EH (cell line): ENCODE results near the gene ELF2.
"Not testable (repeated sequence)": the region's sequence is repeated elsewhere in the genome, so short reads cannot be mapped to it uniquely, and the experiment has no call there.

Experiments used
- DNase-seq: peaks from one replicate; pipeline ENCODE4 v3.0.0-alpha.2; 2015; ENCODE audit warnings: low read depth

ELF2 gene

GRCh38 chr4:139142980-139143379 lies 34.0 kb downstream of the ELF2 start:
- DNase-seq: no peak

GRCh38 chr4:139142087-139142486 lies 34.9 kb downstream of the ELF2 start:
- no peak for DNase-seq

- no peak for DNase-seq
Observed at GRCh38 chr4:139137763-139138162, 39.3 kb downstream of the ELF2 start.

- DNase-seq: no peak
Observed at GRCh38 chr4:139134403-139134802, 42.6 kb downstream of the ELF2 start.

GRCh38 chr4:139131209-139131870 lies 45.7 kb downstream of the ELF2 start:
- peak; percentile 16 for DNase-seq

GRCh38 chr4:139129206-139129605 lies 47.8 kb downstream of the ELF2 start:
- DNase-seq: peak; percentile 30

- DNase-seq: no peak
Observed at GRCh38 chr4:139126898-139127297, 50.1 kb downstream of the ELF2 start.

GRCh38 chr4:139123910-139124309 lies 53.1 kb downstream of the ELF2 start:
- DNase-seq: no peak

- DNase-seq: no peak
Observed at GRCh38 chr4:139118365-139118764, 58.7 kb downstream of the ELF2 start.

- no peak for DNase-seq
Observed at GRCh38 chr4:139115226-139115625, 61.8 kb downstream of the ELF2 start.

- not testable (repeated sequence) for DNase-seq
Observed at GRCh38 chr4:139114795-139115194, 62.2 kb downstream of the ELF2 start.

GRCh38 chr4:139112650-139113049 lies 64.4 kb downstream of the ELF2 start:
- no peak for DNase-seq

- no peak for DNase-seq
Observed at GRCh38 chr4:139108567-139109128, 68.4 kb downstream of the ELF2 start.

GRCh38 chr4:139099366-139099982 lies 77.5 kb downstream of the ELF2 start:
- peak; percentile 79 for DNase-seq

- no peak for DNase-seq
Observed at GRCh38 chr4:139092271-139092670, 84.7 kb downstream of the ELF2 start.

- DNase-seq: peak; percentile 19
Observed at GRCh38 chr4:139085141-139085540, 91.9 kb downstream of the ELF2 start.

GRCh38 chr4:139084804-139085093 lies 92.3 kb downstream of the ELF2 start:
- no peak for DNase-seq

- DNase-seq: peak; percentile 91
Observed at GRCh38 chr4:139083956-139084803, 92.8 kb downstream of the ELF2 start.

GRCh38 chr4:139083607-139083955 lies 93.4 kb downstream of the ELF2 start:
- DNase-seq: peak; percentile 77

- DNase-seq: peak; percentile 99
Observed at GRCh38 chr4:139082750-139083606, 94.0 kb downstream of the ELF2 start.

- no peak for DNase-seq
Observed at GRCh38 chr4:139078926-139079325, 98.1 kb downstream of the ELF2 start.
